Heart left ventricle (tissue), 16 donors: Measurements from ENCODE around the gene COL24A1. TPM values are rescaled to one million over a fixed set of nuclear protein-coding genes. Genes with fewer than 3 reads are reported as not detected.
"Not testable (repeated sequence)": the region's sequence is repeated elsewhere in the genome, so short reads cannot be mapped to it uniquely, and the experiment has no call there.

Experiments
- ATAC-seq, 4 donors: fragments of 200-7000 bp; cut with Tn5 transposase; one replicate each; pipeline ENCODE4 v1.9.1; 2020 to 2022; ENCODE audit warnings: moderate library complexity in 4 of 4, mild to moderate bottlenecking in 3 of 4, moderate number of reproducible peaks in 1 of 4
- DNase-seq, 5 donors: peaks; one replicate each; pipeline ENCODE4 v3.0.0-alpha.2; 2020
- H3K27ac ChIP-seq, 12 donors: fragments of 200-600 bp; sonication (generic) in 4 of 12; one replicate each; pipeline versions ENCODE4 v1.5.0 to v1.8.0; 2016 to 2022; ENCODE audit warnings: mild to moderate bottlenecking in 2 of 12
- H3K27me3 ChIP-seq, 9 donors: fragments of 200-600 bp; sonication (generic) in 2 of 9; one replicate each; pipeline versions ENCODE4 v1.5.1 to v1.8.0; 2016 to 2022; ENCODE audit warnings: mild to moderate bottlenecking in 3 of 9
- H3K36me3 ChIP-seq, 9 donors: fragments of 200-600 bp; sonication (generic) in 2 of 9; one replicate each; pipeline versions ENCODE4 v1.5.0 to v1.8.0; 2018 to 2022; ENCODE audit warnings: mild to moderate bottlenecking in 2 of 9
- H3K4me1 ChIP-seq, 12 donors: fragments of 200-600 bp; sonication (generic) in 4 of 12; one replicate each; pipeline versions ENCODE4 v1.5.0 to v1.8.0; 2016 to 2022; ENCODE audit warnings: mild to moderate bottlenecking in 3 of 12
- H3K4me3 ChIP-seq, 12 donors: fragments of 200-600 bp; sonication (generic) in 4 of 12; one replicate each; pipeline versions ENCODE4 v1.5.0 to v1.8.0; 2017 to 2022; ENCODE audit warnings: mild to moderate bottlenecking in 9 of 12, moderate library complexity in 4 of 12
- H3K9me3 ChIP-seq, 12 donors: fragments of 200-600 bp; sonication (generic) in 4 of 12; one replicate each; pipeline versions ENCODE4 v1.5.0 to v1.8.0; 2016 to 2022; ENCODE audit warnings: mild to moderate bottlenecking in 1 of 12
- CTCF ChIP-seq, 12 donors: fragments of 200-600 bp; sonication (generic) in 4 of 12; IDR thresholded peaks; one replicate each; pipeline versions ENCODE4 v1.5.0 to v1.8.0; 2018 to 2022; ENCODE audit warnings: antibody characterized with exemption in 12 of 12, mild to moderate bottlenecking in 5 of 12
- POLR2A ChIP-seq, 2 donors: fragments of 450-650 bp; IDR thresholded peaks; one replicate each; pipeline ENCODE4 v1.6.1; 2017; ENCODE audit warnings: antibody characterized with exemption in 2 of 2, mild to moderate bottlenecking in 2 of 2, moderate library complexity in 2 of 2
- WGBS, 4 donors: extraction: QIAGEN DNeasy Blood & Tissue Kit in 2 of 4; methylation state at CpG; one replicate each; pipeline versions ENCODE4 v1.1.5 to v1.1.7; 2013 to 2018; 5-methylcytosine and 5-hydroxymethylcytosine counted together
- intact Hi-C, 10 donors: fragments of 100-400 bp; cut with DNase I; formaldehyde crosslinking; loops; one replicate each; pipeline versions ENCODE4 v1.11.1 to v1.14.2; 2022
- polyA plus RNA-seq, 2 donors: library from polyadenylated mRNA; stranded (reverse); fragments of 200-250 nt; gene quantifications; one replicate each; pipeline ENCODE4 v1.2.3, GENCODE V29; 2013
- total RNA-seq, 9 donors: library from RNA; depleted of rRNA in 2 of 9; stranded (reverse); fragments of >200 nt in 2 of 9; fragmentation: NEBNext Ultra II Directional in 3 of 9; extraction: Animal tissue kit (Norgen Biotek cat#: 25700) in 3 of 9; gene quantifications; one replicate each; pipeline versions ENCODE4 v1.1.0 to v1.2.4, GENCODE V29; 2016 to 2023
- donor health status: ischemic (EF 13 %, LVEDD 7.1; RV severe dilation, severe dysfunction).
- donor health status: healthy with polysubstance abuse.
- donor health status: DM: no; HTN: yes; CAD: no.
- donor health status: DM: no; HTN: no; CAD: no.
- donor health status: ischemic (EF 25% LVEDD 6.9; RV normal size, moderate dysfunction).
- donor health status: ischemic (EF 25% LVEDD 5.7; RV mildly dilated, moderate dysfunction).
- donor health status: healthy.
- donor health status: DM: yes; HTN: yes; CAD: no.
- donor health status: ischemic (EF 35%, LVEDD 5.7; RV mildly dilated, moderate dysfunction).
- donor health status: nonischemic (EF 11% LVEDD 7.7; RV severe dilation, severe dysfunction).
- donor health status: DM: yes; HTN: yes; CAD: no.
- donor health status: PGD.
- donor health status: ischemic (EF 29% LVEDD 5.4; RV normal size, mild dysfunction).
- donor health status: nonischemic (EF 23%, LVEDD 6.1; RV moderate dilation, normal function).

COL24A1 gene
- total and polyA plus RNA-seq, 11 donors = 0.07 to 2.8 (median 0.40) TPM

GRCh38 chr1:85734931-85735330 lies 421.6 kb downstream of the COL24A1 start:
- Histone ChIP-seq H3K36me3 (no peaks in the 10 kb centered on the region), H3K9me3 (no peaks in the 10 kb centered on the region), H3K27ac (no peak overlapping the region), H3K27me3 (no peaks in the 10 kb centered on the region), H3K4me1 (no peaks in the 10 kb centered on the region), H3K4me3 (no peak overlapping the region)
- ATAC-seq = no peak
- intact Hi-C loops = no loop called here
- 82 to 93% (median 88%) methylated on average over 1 of the region's 1 CpG for WGBS, 4 donors
- no peak for TF ChIP-seq CTCF (IDR thresholded peaks at IDR 0.05)
- TF ChIP-seq POLR2A (IDR thresholded peaks at IDR 0.05) = no peak
- no peak for DNase-seq

GRCh38 chr1:85718678-85719340 lies 437.8 kb downstream of the COL24A1 start:
- Histone ChIP-seq H3K9me3 (peaks cover 0 to 33% (median 16%) of the 10 kb centered on the region in 12 donors), H3K27ac (no peak overlapping the region), H3K36me3 (no peaks in the 10 kb centered on the region), H3K4me3 (no peak overlapping the region), H3K4me1 (no peaks in the 10 kb centered on the region), H3K27me3 (no peaks in the 10 kb centered on the region)
- no peak for ATAC-seq
- WGBS, 4 donors = 89 to 92% (median 92%) methylated on average over 7 of the region's 7 CpGs
- no peak for TF ChIP-seq POLR2A (IDR thresholded peaks at IDR 0.05)
- no peak for TF ChIP-seq CTCF (IDR thresholded peaks at IDR 0.05)
- intact Hi-C loops = no loop called here
- no peak for DNase-seq

- ATAC-seq, H3K36me3 ChIP-seq, H3K27me3 ChIP-seq, intact Hi-C loops, H3K4me1 ChIP-seq, H3K27ac ChIP-seq, DNase-seq, H3K4me3 ChIP-seq: not testable (repeated sequence)
- peaks cover 0 to 12% (median 0%) of the 10 kb centered on the region in 12 donors for H3K9me3 ChIP-seq
- whole genome bisulfite sequencing, 4 donors = 81 to 85% (median 83%) methylated on average over 14 of the region's 14 CpGs
These were observed 442.0 kb downstream of the COL24A1 start for GRCh38 chr1:85714418-85715114.

GRCh38 chr1:85708829-85709227 lies 447.7 kb downstream of the COL24A1 start:
- Histone ChIP-seq H3K9me3 (peaks cover 0 to 2% (median 0%) of the 10 kb centered on the region in 12 donors), H3K36me3 (peaks cover 0 to 27% (median 20%) of the 10 kb centered on the region in 9 donors), H3K27ac (peak overlapping the region; percentile 53 to 93 (median 86)), H3K4me1 (peaks cover 0 to 24% (median 14%) of the 10 kb centered on the region in 12 donors), H3K27me3 (no peaks in the 10 kb centered on the region), H3K4me3 (peak overlapping the region; percentile 56 to 92 (median 80))
- intact Hi-C loops = loop anchor here in 4 of 10 donors (5.0 kb wide), 3 partner anchors 97 to 402 kb away; partner anchors contain the start of gene CCN1 (in 3 of the 4)
- TF ChIP-seq POLR2A (IDR thresholded peaks at IDR 0.05) (no peak), CTCF (IDR thresholded peaks at IDR 0.05) (no peak)
- WGBS, 4 donors = 79 to 91% (median 84%) methylated on average over 6 of the region's 6 CpGs
- no peak for ATAC-seq
- DNase-seq = no peak
